TTC549 (cell line): ENCODE results near the gene FAM124A.

ENCODE experiments used
- FAIRE-seq: peaks from 2 replicates; lab custom pipeline; 2012; peaks lifted over from hg19 to GRCh38; lab: Jason Lieb, UNC

The FAM124A gene

GRCh38 chr13:51243832-51244231, 21.6 kb downstream of the FAM124A start:
- no peak for FAIRE-seq

DNA sequence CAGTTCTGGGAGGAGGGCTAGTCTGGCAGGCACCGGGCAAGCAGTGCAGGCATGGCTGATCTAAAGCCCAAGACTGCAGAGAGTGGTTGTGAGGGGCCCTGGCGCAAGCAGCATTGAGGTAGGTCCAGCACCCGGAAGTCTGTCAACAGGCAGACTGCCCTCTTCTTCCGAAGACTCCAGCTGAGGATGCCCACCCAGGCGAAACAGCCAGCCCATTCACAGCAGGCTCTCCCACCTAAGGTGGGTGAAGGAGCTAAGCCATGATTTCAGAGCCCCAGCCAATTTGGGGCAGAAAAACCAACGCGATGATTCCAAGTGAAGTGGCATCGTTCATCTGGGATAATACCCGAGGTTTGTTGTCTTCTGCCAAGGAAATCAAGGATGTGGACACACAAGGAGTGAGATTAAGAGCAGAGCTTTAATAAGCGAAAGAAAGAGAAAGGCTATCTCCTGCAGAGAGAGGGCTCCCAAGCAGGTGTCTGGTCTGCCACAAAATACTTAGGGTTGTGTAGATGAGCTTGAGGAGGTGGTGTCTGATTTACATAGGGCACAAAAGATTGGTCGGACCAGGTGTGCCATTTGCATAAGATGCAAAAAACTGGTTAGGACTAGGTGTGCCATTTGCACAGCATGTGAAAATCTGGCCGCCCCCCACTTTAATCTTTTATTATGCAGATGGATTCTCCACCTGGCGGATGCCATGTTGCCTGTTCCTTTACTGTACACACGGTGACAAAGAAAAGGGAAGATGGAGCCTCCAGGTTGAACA, 22.6 kb downstream of the FAM124A start:
- FAIRE-seq: no peak

- no peak for FAIRE-seq
Observed at GRCh38 chr13:51245583-51245982, 23.4 kb downstream of the FAM124A start.

DNA sequence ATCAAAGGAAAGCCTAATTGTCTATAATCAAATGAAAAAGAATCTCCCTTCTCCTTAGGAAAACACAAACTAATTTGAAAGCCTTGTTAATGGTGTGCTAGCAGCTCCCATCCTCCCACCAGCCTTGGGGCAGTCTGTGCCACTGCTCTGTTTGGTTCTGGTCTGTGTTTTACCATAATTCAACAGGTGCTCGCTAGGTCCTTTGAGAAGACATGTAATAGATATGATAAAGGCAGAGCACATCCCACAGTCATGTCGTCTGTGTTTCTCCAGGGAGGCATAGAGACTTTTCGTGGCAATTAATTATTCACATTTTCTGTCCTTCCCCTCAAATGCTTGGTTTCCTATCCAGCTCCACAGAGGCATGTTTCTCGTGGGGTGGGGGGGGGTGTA, 23.8 kb downstream of the FAM124A start:
- no peak for FAIRE-seq

- no peak for FAIRE-seq
Observed at GRCh38 chr13:51246418-51247277, 24.4 kb downstream of the FAM124A start.

GRCh38 chr13:51249255-51249654, 27.1 kb downstream of the FAM124A start:
- no peak for FAIRE-seq

- no peak for FAIRE-seq
Observed at GRCh38 chr13:51249770-51250741, 27.9 kb downstream of the FAM124A start.

DNA sequence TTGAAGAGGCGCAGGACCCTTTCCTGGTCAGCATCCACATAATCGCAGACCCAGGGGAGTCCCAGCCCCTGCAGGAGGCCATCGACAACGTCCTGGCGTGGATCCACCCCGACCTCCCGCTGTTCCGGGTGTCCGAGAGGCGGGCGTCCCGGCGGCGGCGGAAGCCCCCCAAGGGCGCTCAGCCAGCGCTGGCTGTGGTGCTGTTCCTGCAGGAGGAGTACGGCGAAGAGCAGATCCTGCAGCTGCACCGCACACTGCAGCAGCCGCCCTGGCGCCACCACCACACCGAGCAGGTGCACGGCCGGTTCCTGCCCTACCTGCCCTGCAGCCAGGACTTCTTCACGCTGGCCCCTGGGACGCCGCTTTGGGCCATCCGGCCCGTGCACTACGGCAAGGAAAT, 29.3 kb downstream of the FAM124A start:
- no peak for FAIRE-seq

- FAIRE-seq: no peak
Observed at GRCh38 chr13:51252954-51253532, 30.8 kb downstream of the FAM124A start.

DNA sequence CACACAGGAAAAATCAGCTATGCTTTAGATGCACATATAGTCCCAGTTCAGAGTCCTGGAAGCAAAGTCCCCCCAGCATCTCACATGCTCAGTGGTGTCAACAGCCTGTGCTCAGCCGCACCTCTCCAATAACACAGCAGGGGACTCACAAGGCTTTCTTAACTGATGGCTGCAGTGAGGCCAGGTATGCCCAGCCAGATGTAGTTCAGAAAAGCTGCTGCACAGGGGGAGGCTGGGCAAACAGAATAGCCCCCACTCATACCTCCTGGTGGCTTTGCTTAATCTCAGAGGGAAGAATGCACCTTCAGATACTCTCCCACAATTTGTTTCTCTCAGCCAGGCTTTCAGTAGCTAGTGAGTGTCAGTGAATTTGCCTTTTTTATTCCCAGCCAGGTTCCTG, 33.4 kb downstream of the FAM124A start:
- no peak for FAIRE-seq

- FAIRE-seq: no peak
Observed at GRCh38 chr13:51257187-51257586, 35.0 kb downstream of the FAM124A start.

DNA sequence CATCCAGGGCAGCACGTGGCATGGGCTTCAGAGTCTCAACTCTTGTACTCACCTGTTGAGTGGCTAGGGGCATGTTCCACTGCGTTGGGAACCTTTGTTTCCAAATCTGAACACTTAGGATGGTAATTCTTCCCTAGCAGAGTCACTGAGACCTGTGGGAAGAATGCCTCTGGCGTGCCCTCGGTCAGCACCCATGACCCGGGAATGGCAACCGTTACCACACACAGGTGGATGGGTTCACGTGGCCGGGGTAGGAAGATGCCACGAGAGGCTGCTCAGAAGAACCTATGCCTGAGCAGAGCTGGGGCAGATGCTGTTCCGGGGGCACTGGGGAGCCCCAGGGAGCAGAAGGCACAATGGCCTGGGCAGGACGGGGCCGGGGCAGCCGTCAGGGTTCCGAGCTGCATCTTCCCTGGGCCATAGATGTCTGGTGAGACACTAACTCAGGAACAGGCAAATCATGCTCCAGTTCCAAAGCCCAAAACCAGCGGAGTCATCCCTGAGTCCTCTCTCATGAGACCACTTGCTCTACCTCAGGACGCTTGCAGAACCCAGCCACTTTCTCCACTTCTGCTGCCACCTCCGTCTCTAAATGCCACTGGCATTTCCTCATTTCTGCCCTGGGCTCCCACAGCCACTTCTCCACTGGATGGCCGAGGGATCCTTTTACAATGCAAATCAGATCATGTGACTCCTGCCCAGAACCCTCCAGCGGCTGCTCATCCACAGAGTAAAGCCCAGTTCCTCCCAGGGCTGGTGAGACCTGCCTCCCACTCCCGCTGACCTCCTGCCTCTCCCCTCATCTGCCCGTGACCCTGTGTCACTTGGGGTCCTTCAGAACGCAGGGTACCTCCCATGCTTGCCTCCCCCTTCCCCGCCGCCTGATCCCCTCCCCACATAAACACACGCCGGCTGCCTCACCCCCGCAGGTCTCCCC, 36.7 kb downstream of the FAM124A start:
- FAIRE-seq: no peak

DNA sequence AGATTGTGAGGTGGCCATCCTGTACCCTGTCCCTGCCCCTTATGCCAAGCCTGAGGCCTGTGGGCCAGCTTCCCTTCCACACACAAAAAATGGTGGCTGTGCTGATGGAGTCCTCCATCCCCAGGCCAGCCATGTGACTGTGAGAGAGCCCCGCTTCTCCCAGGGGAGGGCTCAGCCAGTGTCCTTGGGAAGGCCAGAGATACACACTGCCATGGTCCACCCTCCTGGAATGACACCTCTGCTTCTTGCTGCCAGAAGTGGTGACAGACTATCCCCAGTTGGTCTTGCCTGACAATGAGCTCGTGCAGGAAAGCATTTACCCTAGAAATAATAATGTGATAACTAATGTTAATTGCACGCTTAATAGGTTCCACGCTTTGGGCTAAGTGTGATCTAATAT, 38.0 kb downstream of the FAM124A start:
- FAIRE-seq: no peak

GRCh38 chr13:51261610-51262249, 39.5 kb downstream of the FAM124A start:
- FAIRE-seq: no peak

GRCh38 chr13:51262501-51263211, 40.5 kb downstream of the FAM124A start:
- no peak for FAIRE-seq

DNA sequence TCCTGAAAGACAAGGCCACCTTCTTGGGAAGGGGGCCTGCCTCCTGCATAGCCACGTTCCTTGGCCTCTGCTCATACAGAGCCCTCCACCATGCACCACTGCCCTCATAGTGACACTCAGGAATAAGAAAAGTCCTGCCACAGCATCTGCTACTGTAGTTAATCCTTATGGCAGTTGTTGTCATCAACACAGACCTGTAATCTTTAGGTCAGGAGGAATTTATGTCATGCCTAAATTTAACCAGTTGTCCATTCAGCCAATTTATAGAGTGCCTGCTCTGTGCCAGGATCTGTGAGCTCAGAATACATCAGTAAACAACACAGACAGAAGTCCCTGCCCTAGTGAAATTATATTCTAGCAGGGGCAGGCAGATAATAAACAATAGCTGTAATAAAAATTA, 44.4 kb downstream of the FAM124A start:
- FAIRE-seq: no peak

GRCh38 chr13:51267622-51268021, 45.4 kb downstream of the FAM124A start:
- FAIRE-seq: no peak

DNA sequence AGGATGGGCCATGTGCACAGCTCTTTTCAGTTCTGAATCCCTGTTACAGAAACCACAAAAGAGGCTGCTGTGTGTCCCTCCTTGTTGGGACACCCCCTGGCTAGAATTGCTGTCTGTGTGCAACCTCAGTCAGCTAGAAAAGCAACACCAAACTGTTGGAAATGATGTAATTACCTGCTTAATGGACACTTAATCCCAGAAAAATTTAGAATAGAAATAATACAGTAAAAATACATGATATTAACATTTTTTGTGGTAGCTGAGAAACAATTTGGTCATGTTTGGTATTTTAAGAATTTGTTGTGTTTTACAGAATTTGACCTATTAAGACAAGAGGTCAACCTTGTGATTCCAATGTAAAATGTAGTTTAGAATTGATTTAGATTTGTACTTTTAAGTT, 46.8 kb downstream of the FAM124A start:
- FAIRE-seq: no peak

DNA sequence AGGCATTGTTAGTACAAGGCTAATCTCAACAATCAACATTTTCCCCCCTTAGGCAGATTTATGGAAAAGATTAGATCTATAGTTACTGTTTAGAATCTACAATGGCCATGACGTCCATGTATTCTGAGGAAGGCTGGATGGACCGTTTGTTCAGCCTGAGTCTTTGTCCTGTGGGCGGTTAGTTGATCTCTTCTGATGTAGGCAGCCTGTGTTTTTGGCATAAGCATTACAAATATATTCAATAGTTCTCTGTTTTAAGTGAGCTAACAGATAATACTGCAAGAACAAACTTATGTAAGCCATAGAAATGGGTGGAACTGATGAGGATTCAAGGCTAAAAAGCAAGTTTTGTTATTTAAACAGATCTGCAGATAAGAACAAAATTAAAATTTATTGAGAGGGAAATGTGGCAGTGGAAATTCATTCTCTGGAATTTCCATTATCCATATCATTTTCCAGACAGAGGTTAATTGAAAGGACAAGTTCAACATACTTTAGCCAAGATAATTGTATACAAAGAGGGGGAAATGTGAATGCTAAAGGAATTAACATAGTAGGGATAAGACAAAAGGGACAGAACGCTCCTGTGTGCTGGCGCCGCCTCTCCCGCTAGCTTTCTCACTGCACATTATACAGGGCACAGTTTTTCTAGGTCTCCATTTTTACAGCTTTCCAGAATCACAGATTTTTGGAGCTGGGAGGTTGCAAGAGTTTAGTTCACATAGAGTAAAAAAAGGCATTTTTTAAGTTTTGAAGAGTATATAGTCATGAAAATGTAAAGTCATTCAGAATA, 48.6 kb downstream of the FAM124A start:
- FAIRE-seq: no peak
